ENCODE data around the gene CPNE5.

DNA sequence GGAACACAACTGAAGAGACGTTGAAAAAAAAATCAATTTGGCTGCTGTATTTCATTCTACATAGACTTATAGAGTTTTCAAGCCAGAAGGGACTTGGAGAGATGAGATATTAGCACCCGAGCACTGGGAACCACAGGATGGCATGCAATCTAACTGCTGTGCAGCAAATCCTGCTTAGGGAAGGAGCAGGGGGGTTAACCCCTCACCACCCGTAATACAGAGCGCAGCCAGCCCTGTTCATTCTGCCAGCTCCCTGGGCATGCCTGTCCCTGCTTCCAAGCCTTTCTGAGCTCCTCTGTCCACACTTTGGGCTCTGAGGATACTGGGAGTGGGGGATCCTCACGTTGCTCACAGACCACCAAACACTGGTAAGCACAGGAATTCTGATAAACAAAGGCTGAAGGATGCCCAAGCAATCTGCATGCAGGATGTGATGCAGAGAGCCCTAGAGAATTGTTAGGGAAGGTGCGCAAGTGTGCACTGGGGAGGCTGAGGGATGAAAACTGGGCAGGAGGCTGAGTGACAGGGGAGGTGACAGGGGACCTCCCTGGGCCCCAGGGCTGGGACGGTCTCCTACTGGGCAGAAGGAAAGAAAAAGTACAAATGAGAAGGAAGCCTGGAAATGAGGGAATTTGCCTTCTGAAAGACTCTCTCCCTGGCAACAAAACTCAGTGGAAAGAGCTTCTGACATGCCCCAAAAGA is 34.0 kb downstream of the CPNE5 start:
- TF ChIP-seq, protein P1, sequence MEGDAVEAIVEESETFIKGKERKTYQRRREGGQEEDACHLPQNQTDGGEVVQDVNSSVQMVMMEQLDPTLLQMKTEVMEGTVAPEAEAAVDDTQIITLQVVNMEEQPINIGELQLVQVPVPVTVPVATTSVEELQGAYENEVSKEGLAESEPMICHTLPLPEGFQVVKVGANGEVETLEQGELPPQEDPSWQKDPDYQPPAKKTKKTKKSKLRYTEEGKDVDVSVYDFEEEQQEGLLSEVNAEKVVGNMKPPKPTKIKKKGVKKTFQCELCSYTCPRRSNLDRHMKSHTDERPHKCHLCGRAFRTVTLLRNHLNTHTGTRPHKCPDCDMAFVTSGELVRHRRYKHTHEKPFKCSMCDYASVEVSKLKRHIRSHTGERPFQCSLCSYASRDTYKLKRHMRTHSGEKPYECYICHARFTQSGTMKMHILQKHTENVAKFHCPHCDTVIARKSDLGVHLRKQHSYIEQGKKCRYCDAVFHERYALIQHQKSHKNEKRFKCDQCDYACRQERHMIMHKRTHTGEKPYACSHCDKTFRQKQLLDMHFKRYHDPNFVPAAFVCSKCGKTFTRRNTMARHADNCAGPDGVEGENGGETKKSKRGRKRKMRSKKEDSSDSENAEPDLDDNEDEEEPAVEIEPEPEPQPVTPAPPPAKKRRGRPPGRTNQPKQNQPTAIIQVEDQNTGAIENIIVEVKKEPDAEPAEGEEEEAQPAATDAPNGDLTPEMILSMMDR (IDR thresholded peaks at IDR 0.05) = no peak
- TF ChIP-seq POLR2A (IDR thresholded peaks at IDR 0.05) = no peak
